GM12873 (cell line): ENCODE results near the gene SPACA6.

ENCODE experiments used
- CTCF ChIP-seq: IDR thresholded peaks from 2 replicates; pipeline ENCODE4 v1.5.1; 2012; ENCODE audit warnings: low read depth, mild to moderate bottlenecking, moderate library complexity, low read length, control low read depth; ENCODE audit not compliant: insufficient read depth; ENCODE audit errors: missing control alignments

Gene SPACA6

GRCh38 chr19:51726049-51726448, 32.9 kb downstream of the SPACA6 start:
- no peak for TF ChIP-seq CTCF

GRCh38 chr19:51727349-51727880, 34.3 kb downstream of the SPACA6 start:
- TF ChIP-seq CTCF: no peak

- no peak for TF ChIP-seq CTCF
These were observed 36.7 kb downstream of the SPACA6 start for GRCh38 chr19:51729781-51730180.

GRCh38 chr19:51733742-51734522, 40.8 kb downstream of the SPACA6 start:
- no peak for TF ChIP-seq CTCF

GRCh38 chr19:51735759-51736449, 42.8 kb downstream of the SPACA6 start:
- TF ChIP-seq CTCF: no peak

GRCh38 chr19:51737389-51737788, 44.3 kb downstream of the SPACA6 start:
- TF ChIP-seq CTCF: no peak

- no peak for TF ChIP-seq CTCF
These were observed 44.8 kb downstream of the SPACA6 start for GRCh38 chr19:51737924-51738323.
